Measurements from ENCODE around the gene AGT. TPM values are rescaled to one million over a fixed set of nuclear protein-coding genes. Genes with fewer than 3 reads are reported as not detected.

The AGT gene
- total RNA-seq, 1 donor from 2014 or later: under 0.01 TPM

GRCh38 chr1:230708631-230709580 is 5.0 kb downstream of the AGT start:
- no peak overlapping the region for H3K4me3 ChIP-seq (ENCODE audit: low read depth, low read length)
- no peak for TF ChIP-seq CTCF (IDR thresholded peaks at IDR 0.05; ENCODE audit: insufficient read depth, low read length, severe bottlenecking)
- H3K36me3 ChIP-seq (ENCODE audit: control insufficient read depth, insufficient read depth, low read length): no peaks in the 10 kb centered on the region
- FAIRE-seq: no peak
- H3K27me3 ChIP-seq (ENCODE audit: control insufficient read depth, insufficient read depth, low read length): no peaks in the 10 kb centered on the region
- peak; percentile 22 for DNase-seq (ENCODE audit: low read depth)

GRCh38 chr1:230707732-230708630 is 5.9 kb downstream of the AGT start:
- H3K4me3 ChIP-seq (ENCODE audit: low read depth, low read length): no peak overlapping the region
- TF ChIP-seq CTCF (IDR thresholded peaks at IDR 0.05; ENCODE audit: insufficient read depth, low read length, severe bottlenecking): no peak
- no peaks in the 10 kb centered on the region for H3K36me3 ChIP-seq (ENCODE audit: control insufficient read depth, insufficient read depth, low read length)
- DNase-seq (ENCODE audit: low read depth) (no peak), FAIRE-seq (no peak)
- H3K27me3 ChIP-seq (ENCODE audit: control insufficient read depth, insufficient read depth, low read length): no peaks in the 10 kb centered on the region

- no peak for TF ChIP-seq CTCF (IDR thresholded peaks at IDR 0.05; ENCODE audit: insufficient read depth, low read length, severe bottlenecking)
- Histone ChIP-seq H3K36me3 (ENCODE audit: control insufficient read depth, insufficient read depth, low read length) (no peaks in the 10 kb centered on the region), H3K27me3 (ENCODE audit: control insufficient read depth, insufficient read depth, low read length) (no peaks in the 10 kb centered on the region), H3K4me3 (ENCODE audit: low read depth, low read length) (no peak overlapping the region)
- FAIRE-seq: no peak
- no peak for DNase-seq (ENCODE audit: low read depth)
Measured at GRCh38 chr1:230706887-230707731, 6.8 kb downstream of the AGT start.

GRCh38 chr1:230706020-230706699 is 7.8 kb downstream of the AGT start:
- no peak for DNase-seq (ENCODE audit: low read depth)
- TF ChIP-seq CTCF (IDR thresholded peaks at IDR 0.05; ENCODE audit: insufficient read depth, low read length, severe bottlenecking): no peak
- FAIRE-seq: no peak
- Histone ChIP-seq H3K36me3 (ENCODE audit: control insufficient read depth, insufficient read depth, low read length) (no peaks in the 10 kb centered on the region), H3K4me3 (ENCODE audit: low read depth, low read length) (no peak overlapping the region), H3K27me3 (ENCODE audit: control insufficient read depth, insufficient read depth, low read length) (no peaks in the 10 kb centered on the region)
